K562 (cell line): ENCODE data around the gene ENDOD1. TPM values are rescaled to one million over a fixed set of nuclear protein-coding genes. Genes with fewer than 3 reads are reported as not detected.
A peak's percentile ranks its signal among the peaks of the same experiment; 100 is the strongest.

Experiments
- ATF7 ChIP-seq: fragments of 450-650 bp; IDR thresholded peaks from 2 replicates; pipeline ENCODE4 v1.7.1; 2014; ENCODE audit warnings: mild to moderate bottlenecking, moderate library complexity
- DDX20 ChIP-seq: fragments of 450-650 bp; IDR thresholded peaks from 2 replicates; pipeline ENCODE4 v1.6.1; 2016; ENCODE audit warnings: missing genetic modification characterization, low read depth, mild to moderate bottlenecking, missing compliant biosample characterization, moderate library complexity
- DPF2 ChIP-seq: fragments of 450-650 bp; IDR thresholded peaks from 2 replicates; pipeline ENCODE4 v1.6.1; 2016
- EGR1 ChIP-seq: fragments of 450-650 bp; conservative IDR thresholded peaks from 2 replicates; pipeline ENCODE4 v1.6.1; 2017; ENCODE audit warnings: mild to moderate bottlenecking
- ELF2 ChIP-seq: fragments of 250-450 bp; sonication (Bioruptor Pico); IDR thresholded peaks from 2 replicates; pipeline ENCODE4 v1.5.0; 2021; ENCODE audit warnings: mild to moderate bottlenecking
- FOSL1 ChIP-seq: fragments of 200-800 bp; sonication (Bioruptor generic); conservative IDR thresholded peaks from 2 replicates; pipeline ENCODE4 v1.6.1; 2016; ENCODE audit warnings: missing genetic modification characterization, missing compliant biosample characterization
- FOXK1 ChIP-seq: sonication (generic); formaldehyde crosslinking; IDR thresholded peaks from 2 replicates; pipeline ENCODE4 v1.8.0; 2022; ENCODE audit warnings: missing genetic modification reagents, mild to moderate bottlenecking, borderline replicate concordance
- HIVEP1 ChIP-seq: fragments of 250-450 bp; sonication (Bioruptor Pico); IDR thresholded peaks from 2 replicates; pipeline ENCODE4 v1.4.0; 2020; ENCODE audit warnings: mild to moderate bottlenecking
- HOXB6 ChIP-seq: fragments of 250-450 bp; sonication (Bioruptor Pico); IDR thresholded peaks from 2 replicates; pipeline ENCODE4 v1.5.1; 2022; ENCODE audit warnings: mild to moderate bottlenecking, borderline replicate concordance
- KLF13 ChIP-seq: fragments of 450-650 bp; IDR thresholded peaks from 2 replicates; pipeline ENCODE4 v1.6.1; 2016; ENCODE audit warnings: missing genetic modification characterization, low read depth, mild to moderate bottlenecking, missing compliant biosample characterization, moderate library complexity, borderline replicate concordance
- MXI1 ChIP-seq: IDR thresholded peaks from 2 replicates; pipeline ENCODE4 v1.6.1; 2011; ENCODE audit warnings: low read depth, mild to moderate bottlenecking, improper control_type of control experiment, low read length
- NCOA4 ChIP-seq: fragments of 450-650 bp; IDR thresholded peaks from 2 replicates; pipeline ENCODE4 v1.6.1; 2018; ENCODE audit warnings: mild to moderate bottlenecking; ENCODE audit not compliant: partially characterized antibody
- PHF21A ChIP-seq: fragments of 450-650 bp; IDR thresholded peaks from 2 replicates; pipeline ENCODE4 v1.6.1; 2017; ENCODE audit warnings: low read depth, borderline replicate concordance
- RBM17 ChIP-seq: fragments of 200-400 bp; formaldehyde crosslinking; IDR thresholded peaks from 2 replicates; pipeline ENCODE4 v1.6.1; 2017; ENCODE audit warnings: low read depth, mild to moderate bottlenecking, low read length, borderline replicate concordance
- SAFB ChIP-seq: fragments of 200-400 bp; formaldehyde crosslinking; IDR thresholded peaks from 2 replicates; pipeline ENCODE4 v1.6.1; 2017; ENCODE audit warnings: low read depth, low read length, borderline replicate concordance
- SMARCC2 ChIP-seq: fragments of 450-650 bp; IDR thresholded peaks from 2 replicates; pipeline ENCODE4 v1.6.1; 2017; ENCODE audit warnings: antibody characterized with exemption, moderate library complexity, mild to moderate bottlenecking, low read depth
- TCF7L2 ChIP-seq: fragments of 150-350 bp; IDR thresholded peaks from 2 replicates; pipeline ENCODE4 v1.6.1; 2016; ENCODE audit warnings: low read depth, mild to moderate bottlenecking, low read length, moderate library complexity
- XRCC5 ChIP-seq: fragments of 200-400 bp; formaldehyde crosslinking; IDR thresholded peaks from 2 replicates; pipeline ENCODE4 v1.6.1; 2017; ENCODE audit warnings: low read depth, mild to moderate bottlenecking, low read length
- ZEB2 ChIP-seq: fragments of 450-650 bp; IDR thresholded peaks from 2 replicates; pipeline ENCODE4 v1.6.1; 2016
- ZNF3 ChIP-seq: fragments of 250-450 bp; sonication (Bioruptor Pico); IDR thresholded peaks from 2 replicates; pipeline ENCODE4 v1.5.0; 2021; ENCODE audit warnings: mild to moderate bottlenecking, moderate library complexity
- ZNF445 ChIP-seq: fragments of 250-450 bp; sonication (Bioruptor Pico); IDR thresholded peaks from 2 replicates; pipeline ENCODE4 v1.4.0; 2020; ENCODE audit warnings: low read depth, mild to moderate bottlenecking, moderate library complexity
- polyA plus RNA-seq, 8 experiments: library from polyadenylated mRNA; depleted of rRNA in 4 of 8; stranded (reverse) in 5 of 8; unstranded in 3 of 8; fragments of >200 nt; fragmentation: Nextera tagmentation in 2 of 8; fragmentation: Illumina TruSeq in 1 of 8; extraction: Ambion mirVana in 2 of 8; extraction: Trizol in 1 of 8; gene quantifications; 2 replicates each; pipeline versions ENCODE4 v1.2.1 to v1.2.3, GENCODE V29; 2011 to 2014; ENCODE audit warnings: inconsistent platforms in 1 of 8, missing spikeins in 1 of 8
- total RNA-seq, 7 experiments: library from RNA; depleted of rRNA in 6 of 7; stranded (reverse); fragments of >200 nt in 6 of 7; fragmentation: Illumina TruSeq in 2 of 7; extraction: Trizol in 2 of 7; gene quantifications; 2 replicates each; pipeline versions ENCODE4 v1.2.1 to v1.2.3, GENCODE V29; 2011 to 2021; ENCODE audit warnings: low replicate concordance in 1 of 7
- TF ChIP-seq, protein P1 (sequence below): IDR thresholded peaks from 2 replicates; pipeline ENCODE4 v1.6.1; 2011; ENCODE audit warnings: borderline replicate concordance, low read depth, mild to moderate bottlenecking, moderate library complexity, low read length; ENCODE audit not compliant: insufficient read depth, poor library complexity, severe bottlenecking
- TF ChIP-seq, protein P2 (sequence below): fragments of 450-650 bp; conservative IDR thresholded peaks from 2 replicates; pipeline ENCODE4 v1.6.1; 2016; ENCODE audit warnings: missing genetic modification characterization, low read depth, mild to moderate bottlenecking, missing compliant biosample characterization, moderate library complexity
- TF ChIP-seq, protein P3 (sequence below): sonication (generic); formaldehyde crosslinking; IDR thresholded peaks from 2 replicates; pipeline ENCODE4 v1.8.0; 2022; ENCODE audit warnings: missing genetic modification reagents, mild to moderate bottlenecking, moderate library complexity, borderline replicate concordance
- TF ChIP-seq, protein P4 (sequence below): fragments of 250-450 bp; sonication (Bioruptor Pico); IDR thresholded peaks from 2 replicates; pipeline ENCODE4 v1.5.0; 2020; ENCODE audit warnings: mild to moderate bottlenecking

ENDOD1 gene
- total and polyA plus RNA-seq, 9 of the 15 experiments (the other 6 are each of a cell fraction or from before 2014, with no cell fraction given) = 4.2 to 11.8 (median 9.3) TPM

DNA sequence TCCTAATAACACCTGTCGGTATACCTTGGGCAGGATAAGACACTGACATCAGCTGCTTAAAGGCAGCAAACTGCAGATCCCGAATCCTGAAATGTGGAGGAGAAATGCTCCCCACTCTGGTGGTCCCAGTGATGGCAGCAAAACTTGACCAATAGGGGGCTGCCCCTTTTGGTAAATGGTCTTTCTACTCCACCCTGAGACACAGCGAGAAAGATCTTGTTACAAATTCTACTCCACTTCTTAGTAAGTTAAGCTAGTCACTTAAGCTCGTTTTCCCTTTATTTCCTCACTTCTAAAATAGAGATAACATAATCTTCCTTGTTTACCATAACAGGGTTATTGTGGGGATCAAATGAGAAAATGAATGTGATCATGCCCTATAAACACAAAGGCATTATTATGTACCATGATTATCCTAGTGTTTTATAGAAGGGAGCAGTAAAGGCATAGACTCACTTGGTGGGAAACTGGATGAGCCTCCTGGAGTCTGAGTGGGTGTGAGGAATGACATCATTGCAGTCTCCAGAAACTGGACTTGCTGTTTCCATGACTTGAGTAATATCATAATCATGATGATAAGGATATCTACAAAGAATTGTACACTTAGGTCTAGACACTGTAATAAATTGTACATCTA lies 50.9 kb downstream of the ENDOD1 start (continued):
- TF ChIP-seq, protein P1, sequence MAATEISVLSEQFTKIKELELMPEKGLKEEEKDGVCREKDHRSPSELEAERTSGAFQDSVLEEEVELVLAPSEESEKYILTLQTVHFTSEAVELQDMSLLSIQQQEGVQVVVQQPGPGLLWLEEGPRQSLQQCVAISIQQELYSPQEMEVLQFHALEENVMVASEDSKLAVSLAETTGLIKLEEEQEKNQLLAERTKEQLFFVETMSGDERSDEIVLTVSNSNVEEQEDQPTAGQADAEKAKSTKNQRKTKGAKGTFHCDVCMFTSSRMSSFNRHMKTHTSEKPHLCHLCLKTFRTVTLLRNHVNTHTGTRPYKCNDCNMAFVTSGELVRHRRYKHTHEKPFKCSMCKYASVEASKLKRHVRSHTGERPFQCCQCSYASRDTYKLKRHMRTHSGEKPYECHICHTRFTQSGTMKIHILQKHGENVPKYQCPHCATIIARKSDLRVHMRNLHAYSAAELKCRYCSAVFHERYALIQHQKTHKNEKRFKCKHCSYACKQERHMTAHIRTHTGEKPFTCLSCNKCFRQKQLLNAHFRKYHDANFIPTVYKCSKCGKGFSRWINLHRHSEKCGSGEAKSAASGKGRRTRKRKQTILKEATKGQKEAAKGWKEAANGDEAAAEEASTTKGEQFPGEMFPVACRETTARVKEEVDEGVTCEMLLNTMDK = no peak
- TF ChIP-seq ATF7 (peak; percentile 89), EGR1 (peak; percentile 72), HIVEP1 (CRISPR knock-in tag) (no peak), NCOA4 (no peak), ZNF3 (CRISPR knock-in tag) (no peak), SMARCC2 (no peak), HOXB6 (CRISPR knock-in tag) (no peak), ELF2 (CRISPR knock-in tag) (no peak), MXI1 (no peak), ZEB2 (no peak), TCF7L2 (no peak), RBM17 (no peak), DPF2 (0 out of 2 replicates have a peak, but pooled peaks have one; percentile 27), PHF21A (no peak), SAFB (no peak), FOXK1 (CRISPR knock-in tag) (no peak), KLF13 (tag) (no peak), ZNF445 (CRISPR knock-in tag) (no peak), DDX20 (tag) (no peak), XRCC5 (no peak), FOSL1 (tag) (0 out of 2 replicates have a peak, but pooled peaks have one; percentile 18)
- TF ChIP-seq, protein P2, sequence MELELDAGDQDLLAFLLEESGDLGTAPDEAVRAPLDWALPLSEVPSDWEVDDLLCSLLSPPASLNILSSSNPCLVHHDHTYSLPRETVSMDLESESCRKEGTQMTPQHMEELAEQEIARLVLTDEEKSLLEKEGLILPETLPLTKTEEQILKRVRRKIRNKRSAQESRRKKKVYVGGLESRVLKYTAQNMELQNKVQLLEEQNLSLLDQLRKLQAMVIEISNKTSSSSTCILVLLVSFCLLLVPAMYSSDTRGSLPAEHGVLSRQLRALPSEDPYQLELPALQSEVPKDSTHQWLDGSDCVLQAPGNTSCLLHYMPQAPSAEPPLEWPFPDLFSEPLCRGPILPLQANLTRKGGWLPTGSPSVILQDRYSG = no peak
- TF ChIP-seq, protein P3, sequence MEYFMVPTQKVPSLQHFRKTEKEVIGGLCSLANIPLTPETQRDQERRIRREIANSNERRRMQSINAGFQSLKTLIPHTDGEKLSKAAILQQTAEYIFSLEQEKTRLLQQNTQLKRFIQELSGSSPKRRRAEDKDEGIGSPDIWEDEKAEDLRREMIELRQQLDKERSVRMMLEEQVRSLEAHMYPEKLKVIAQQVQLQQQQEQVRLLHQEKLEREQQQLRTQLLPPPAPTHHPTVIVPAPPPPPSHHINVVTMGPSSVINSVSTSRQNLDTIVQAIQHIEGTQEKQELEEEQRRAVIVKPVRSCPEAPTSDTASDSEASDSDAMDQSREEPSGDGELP (CRISPR knock-in tag) = no peak
- TF ChIP-seq, protein P4, sequence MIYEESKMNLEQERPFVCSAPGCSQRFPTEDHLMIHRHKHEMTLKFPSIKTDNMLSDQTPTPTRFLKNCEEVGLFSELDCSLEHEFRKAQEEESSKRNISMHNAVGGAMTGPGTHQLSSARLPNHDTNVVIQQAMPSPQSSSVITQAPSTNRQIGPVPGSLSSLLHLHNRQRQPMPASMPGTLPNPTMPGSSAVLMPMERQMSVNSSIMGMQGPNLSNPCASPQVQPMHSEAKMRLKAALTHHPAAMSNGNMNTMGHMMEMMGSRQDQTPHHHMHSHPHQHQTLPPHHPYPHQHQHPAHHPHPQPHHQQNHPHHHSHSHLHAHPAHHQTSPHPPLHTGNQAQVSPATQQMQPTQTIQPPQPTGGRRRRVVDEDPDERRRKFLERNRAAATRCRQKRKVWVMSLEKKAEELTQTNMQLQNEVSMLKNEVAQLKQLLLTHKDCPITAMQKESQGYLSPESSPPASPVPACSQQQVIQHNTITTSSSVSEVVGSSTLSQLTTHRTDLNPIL (CRISPR knock-in tag) = no peak
